ENCODE measurements around the gene BCL2L13.
"Not testable (repeated sequence)": the region's sequence is repeated elsewhere in the genome, so short reads cannot be mapped to it uniquely, and the experiment has no call there.

Gene BCL2L13

GRCh38 chr22:17633217-17633997 lies 5.2 kb upstream of the BCL2L13 start:
- peak overlapping the region in 1 of 5 donors; percentile 25 for H3K9ac ChIP-seq (ENCODE audit: low read length in 5 of 5)
- no peak overlapping the region for H3K27ac ChIP-seq (ENCODE audit: low read depth, low read length)
- peaks cover 2 to 15% (median 14%) of the 10 kb centered on the region in 5 donors for H3K4me1 ChIP-seq (ENCODE audit: control insufficient read depth in 5 of 5, insufficient read depth in 5 of 5, low read length in 5 of 5)
- no peaks in the 10 kb centered on the region for H3K9me3 ChIP-seq (ENCODE audit: control insufficient read depth in 5 of 5, low read length in 5 of 5)
- no peak overlapping the region for H3K4me3 ChIP-seq (ENCODE audit: low read depth in 1 of 5, low read length in 5 of 5)
- H3K27me3 ChIP-seq (ENCODE audit: control insufficient read depth in 5 of 5, insufficient read depth in 4 of 5, low read length in 5 of 5): no peaks in the 10 kb centered on the region
- no peaks in the 10 kb centered on the region for H3K36me3 ChIP-seq (ENCODE audit: control insufficient read depth in 5 of 5, insufficient read depth in 5 of 5, low read length in 5 of 5)

GRCh38 chr22:17633998-17634323 lies 4.6 kb upstream of the BCL2L13 start:
- H3K9me3 ChIP-seq (ENCODE audit: control insufficient read depth in 5 of 5, low read length in 5 of 5): no peaks in the 10 kb centered on the region
- no peak overlapping the region for H3K9ac ChIP-seq (ENCODE audit: low read length in 5 of 5)
- H3K4me1 ChIP-seq (ENCODE audit: control insufficient read depth in 5 of 5, insufficient read depth in 5 of 5, low read length in 5 of 5): peaks cover 2 to 14% (median 13%) of the 10 kb centered on the region in 5 donors
- H3K27ac ChIP-seq (ENCODE audit: low read depth, low read length): no peak overlapping the region
- H3K4me3 ChIP-seq (ENCODE audit: low read depth in 1 of 5, low read length in 5 of 5): no peak overlapping the region
- H3K36me3 ChIP-seq (ENCODE audit: control insufficient read depth in 5 of 5, insufficient read depth in 5 of 5, low read length in 5 of 5): no peaks in the 10 kb centered on the region
- no peaks in the 10 kb centered on the region for H3K27me3 ChIP-seq (ENCODE audit: control insufficient read depth in 5 of 5, insufficient read depth in 4 of 5, low read length in 5 of 5)

DNA sequence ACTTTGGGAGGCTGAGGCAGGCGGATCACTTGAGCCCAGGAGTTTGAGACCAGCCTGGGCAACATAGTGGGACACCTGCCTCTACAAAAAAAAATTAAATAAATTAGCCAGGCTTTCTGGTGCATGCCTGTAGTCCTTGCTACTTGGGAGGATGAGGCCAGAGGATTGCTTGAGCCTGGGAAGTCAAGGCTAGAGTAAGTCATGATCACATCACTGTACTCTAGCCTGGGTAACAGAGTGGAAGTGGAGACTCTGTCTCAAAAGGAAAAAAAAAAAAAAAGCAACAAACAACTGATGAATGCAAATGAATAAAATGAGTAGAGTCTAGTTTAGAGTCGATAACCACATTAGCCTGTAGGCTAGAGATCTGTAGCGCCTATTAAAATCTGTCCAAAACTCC lies 3.9 kb upstream of the BCL2L13 start:
- Histone ChIP-seq H3K27ac (ENCODE audit: low read depth, low read length) (no peak overlapping the region), H3K27me3 (ENCODE audit: control insufficient read depth in 5 of 5, insufficient read depth in 4 of 5, low read length in 5 of 5) (no peaks in the 10 kb centered on the region), H3K36me3 (ENCODE audit: control insufficient read depth in 5 of 5, insufficient read depth in 5 of 5, low read length in 5 of 5) (no peaks in the 10 kb centered on the region), H3K9me3 (ENCODE audit: control insufficient read depth in 5 of 5, low read length in 5 of 5) (no peaks in the 10 kb centered on the region), H3K4me1 (ENCODE audit: control insufficient read depth in 5 of 5, insufficient read depth in 5 of 5, low read length in 5 of 5) (peaks cover 5 to 16% (median 15%) of the 10 kb centered on the region in 5 donors), H3K4me3 (ENCODE audit: low read depth in 1 of 5, low read length in 5 of 5) (no peak overlapping the region), H3K9ac (ENCODE audit: low read length in 5 of 5) (no peak overlapping the region)

GRCh38 chr22:17636850-17637249 lies 1.7 kb upstream of the BCL2L13 start:
- not testable (repeated sequence) for H3K27ac ChIP-seq (ENCODE audit: low read depth, low read length); H3K9me3 ChIP-seq (ENCODE audit: control insufficient read depth in 5 of 5, low read length in 5 of 5); H3K27me3 ChIP-seq (ENCODE audit: control insufficient read depth in 5 of 5, insufficient read depth in 4 of 5, low read length in 5 of 5); H3K9ac ChIP-seq (ENCODE audit: low read length in 5 of 5); H3K4me3 ChIP-seq (ENCODE audit: low read depth in 1 of 5, low read length in 5 of 5); H3K36me3 ChIP-seq (ENCODE audit: control insufficient read depth in 5 of 5, insufficient read depth in 5 of 5, low read length in 5 of 5)
- peaks cover 5 to 24% (median 20%) of the 10 kb centered on the region in 5 donors for H3K4me1 ChIP-seq (ENCODE audit: control insufficient read depth in 5 of 5, insufficient read depth in 5 of 5, low read length in 5 of 5)

- no peaks in the 10 kb centered on the region for H3K9me3 ChIP-seq (ENCODE audit: control insufficient read depth in 5 of 5, low read length in 5 of 5)
Observed at GRCh38 chr22:17637490-17638181, 921 bp upstream of the BCL2L13 start.

GRCh38 chr22:17638182-17638431 lies 450 bp upstream of the BCL2L13 start:
- H3K4me3 ChIP-seq (ENCODE audit: low read depth in 1 of 5, low read length in 5 of 5): peak overlapping the region; percentile 68 to 97 (median 95)
- H3K4me1 ChIP-seq (ENCODE audit: control insufficient read depth in 5 of 5, insufficient read depth in 5 of 5, low read length in 5 of 5): peaks cover 5 to 24% (median 20%) of the 10 kb centered on the region in 5 donors
- H3K9me3 ChIP-seq (ENCODE audit: control insufficient read depth in 5 of 5, low read length in 5 of 5): no peaks in the 10 kb centered on the region
- no peaks in the 10 kb centered on the region for H3K36me3 ChIP-seq (ENCODE audit: control insufficient read depth in 5 of 5, insufficient read depth in 5 of 5, low read length in 5 of 5)
- H3K9ac ChIP-seq (ENCODE audit: low read length in 5 of 5): peak overlapping the region; percentile 97 to 100 (median 100)
- H3K27ac ChIP-seq (ENCODE audit: low read depth, low read length): peak overlapping the region; percentile 100
- no peaks in the 10 kb centered on the region for H3K27me3 ChIP-seq (ENCODE audit: control insufficient read depth in 5 of 5, insufficient read depth in 4 of 5, low read length in 5 of 5)

More at GRCh38 chr22:17637490-17638181, 921 bp upstream of the BCL2L13 start:
- peaks cover 5 to 24% (median 20%) of the 10 kb centered on the region in 5 donors for H3K4me1 ChIP-seq (ENCODE audit: control insufficient read depth in 5 of 5, insufficient read depth in 5 of 5, low read length in 5 of 5)
- H3K27me3 ChIP-seq (ENCODE audit: control insufficient read depth in 5 of 5, insufficient read depth in 4 of 5, low read length in 5 of 5): no peaks in the 10 kb centered on the region
- H3K27ac ChIP-seq (ENCODE audit: low read depth, low read length): peak overlapping the region; percentile 100
- peak overlapping the region; percentile 68 to 97 (median 95) for H3K4me3 ChIP-seq (ENCODE audit: low read depth in 1 of 5, low read length in 5 of 5)
- no peaks in the 10 kb centered on the region for H3K36me3 ChIP-seq (ENCODE audit: control insufficient read depth in 5 of 5, insufficient read depth in 5 of 5, low read length in 5 of 5)
- peak overlapping the region; percentile 97 to 100 (median 100) for H3K9ac ChIP-seq (ENCODE audit: low read length in 5 of 5)

- H3K4me3 ChIP-seq (ENCODE audit: low read depth in 1 of 5, low read length in 5 of 5): peak overlapping the region; percentile 68 to 97 (median 93)
- H3K4me1 ChIP-seq (ENCODE audit: control insufficient read depth in 5 of 5, insufficient read depth in 5 of 5, low read length in 5 of 5): peaks cover 5 to 24% (median 20%) of the 10 kb centered on the region in 5 donors
- peak overlapping the region; percentile 100 for H3K27ac ChIP-seq (ENCODE audit: low read depth, low read length)
- peak overlapping the region; percentile 97 to 100 (median 100) for H3K9ac ChIP-seq (ENCODE audit: low read length in 5 of 5)
- H3K9me3 ChIP-seq (ENCODE audit: control insufficient read depth in 5 of 5, low read length in 5 of 5): no peaks in the 10 kb centered on the region
- H3K27me3 ChIP-seq (ENCODE audit: control insufficient read depth in 5 of 5, insufficient read depth in 4 of 5, low read length in 5 of 5): no peaks in the 10 kb centered on the region
- H3K36me3 ChIP-seq (ENCODE audit: control insufficient read depth in 5 of 5, insufficient read depth in 5 of 5, low read length in 5 of 5): no peaks in the 10 kb centered on the region
Observed at GRCh38 chr22:17639247-17639741, 737 bp downstream of the BCL2L13 start.

DNA sequence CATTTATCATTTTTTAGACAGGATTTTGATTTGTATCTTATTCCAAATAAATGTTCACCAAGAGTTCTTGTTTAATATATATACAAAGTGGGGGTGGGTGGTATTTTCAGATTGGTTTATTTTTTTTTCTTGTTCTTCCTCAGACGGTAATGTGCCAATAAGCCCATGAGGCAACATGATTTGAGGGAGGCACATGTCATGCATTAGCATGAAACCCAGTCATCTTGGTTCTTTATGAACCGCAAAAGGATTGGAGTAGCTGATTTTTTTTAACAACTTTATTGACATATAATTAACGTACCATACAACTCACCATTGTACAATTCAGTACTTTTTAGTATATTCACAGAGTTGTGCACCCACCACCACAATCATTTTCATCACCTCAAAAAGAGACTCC lies 2.7 kb downstream of the BCL2L13 start:
- no peaks in the 10 kb centered on the region for H3K36me3 ChIP-seq (ENCODE audit: control insufficient read depth in 5 of 5, insufficient read depth in 5 of 5, low read length in 5 of 5)
- no peak overlapping the region for H3K27ac ChIP-seq (ENCODE audit: low read depth, low read length)
- no peaks in the 10 kb centered on the region for H3K9me3 ChIP-seq (ENCODE audit: control insufficient read depth in 5 of 5, low read length in 5 of 5)
- H3K4me1 ChIP-seq (ENCODE audit: control insufficient read depth in 5 of 5, insufficient read depth in 5 of 5, low read length in 5 of 5): peaks cover 5 to 24% (median 20%) of the 10 kb centered on the region in 5 donors
- H3K4me3 ChIP-seq (ENCODE audit: low read depth in 1 of 5, low read length in 5 of 5): no peak overlapping the region
- H3K9ac ChIP-seq (ENCODE audit: low read length in 5 of 5): no peak overlapping the region
- no peaks in the 10 kb centered on the region for H3K27me3 ChIP-seq (ENCODE audit: control insufficient read depth in 5 of 5, insufficient read depth in 4 of 5, low read length in 5 of 5)

GRCh38 chr22:17642357-17642756 lies 3.8 kb downstream of the BCL2L13 start:
- H3K9ac ChIP-seq (ENCODE audit: low read length in 5 of 5); H3K27me3 ChIP-seq (ENCODE audit: control insufficient read depth in 5 of 5, insufficient read depth in 4 of 5, low read length in 5 of 5); H3K4me3 ChIP-seq (ENCODE audit: low read depth in 1 of 5, low read length in 5 of 5); H3K9me3 ChIP-seq (ENCODE audit: control insufficient read depth in 5 of 5, low read length in 5 of 5); H3K27ac ChIP-seq (ENCODE audit: low read depth, low read length); H3K36me3 ChIP-seq (ENCODE audit: control insufficient read depth in 5 of 5, insufficient read depth in 5 of 5, low read length in 5 of 5): not testable (repeated sequence)
- peaks cover 5 to 26% (median 21%) of the 10 kb centered on the region in 5 donors for H3K4me1 ChIP-seq (ENCODE audit: control insufficient read depth in 5 of 5, insufficient read depth in 5 of 5, low read length in 5 of 5)

GRCh38 chr22:17647452-17647851 lies 8.9 kb downstream of the BCL2L13 start:
- H3K9ac ChIP-seq (ENCODE audit: low read length in 5 of 5): no peak overlapping the region
- H3K4me3 ChIP-seq (ENCODE audit: low read depth in 1 of 5, low read length in 5 of 5): no peak overlapping the region
- H3K27me3 ChIP-seq (ENCODE audit: control insufficient read depth in 5 of 5, insufficient read depth in 4 of 5, low read length in 5 of 5): no peaks in the 10 kb centered on the region
- no peaks in the 10 kb centered on the region for H3K9me3 ChIP-seq (ENCODE audit: control insufficient read depth in 5 of 5, low read length in 5 of 5)
- H3K36me3 ChIP-seq (ENCODE audit: control insufficient read depth in 5 of 5, insufficient read depth in 5 of 5, low read length in 5 of 5): no peaks in the 10 kb centered on the region
- no peak overlapping the region for H3K27ac ChIP-seq (ENCODE audit: low read depth, low read length)
- H3K4me1 ChIP-seq (ENCODE audit: control insufficient read depth in 5 of 5, insufficient read depth in 5 of 5, low read length in 5 of 5): peaks cover 0 to 19% (median 12%) of the 10 kb centered on the region in 5 donors
